ENCODE measurements around the gene TTC17.

GRCh38 chr11:43377389-43377788 lies 18.7 kb downstream of the TTC17 start:
- TF ChIP-seq JUND (IDR thresholded peaks at IDR 0.05) (no peak), CTCF (IDR thresholded peaks at IDR 0.05; ENCODE audit: low read depth, low read length, missing input control) (no peak), HNF4G (IDR thresholded peaks at IDR 0.05) (no peak), TAF1 (conservative IDR thresholded peaks at IDR 0.05) (no peak), REST (IDR thresholded peaks at IDR 0.05) (no peak), RAD21 (IDR thresholded peaks at IDR 0.05) (no peak), SP1 (IDR thresholded peaks at IDR 0.05) (no peak), GABPA (IDR thresholded peaks at IDR 0.05 in 1 of 2, conservative IDR thresholded peaks at IDR 0.05 in 1 of 2) (no peak), MAX (IDR thresholded peaks at IDR 0.05) (no peak)

All from liver (tissue), 3 donors.